K562 (cell line): ENCODE data around the gene CPA4. TPM values are rescaled to one million over a fixed set of nuclear protein-coding genes. Genes with fewer than 3 reads are reported as not detected.

Source experiments
- ATAC-seq: fragments of 200-7000 bp; cut with Tn5 transposase; 3 replicates; pipeline ENCODE4 v1.9.1; 2020; ENCODE audit warnings: moderate library complexity
- BruUV-seq: library from RNA; stranded (reverse); fragments of 400-500 nt; replicated peaks from 2 replicates; lab custom pipeline; 2021; lab: Mats Ljungman, UMichigan
- CTCF ChIA-PET: fragments of 300-600 bp; formaldehyde crosslinking; extraction: SDS; loops from one replicate; lab custom pipeline; 2021; ENCODE audit warnings: low intra/inter-chr PET ratio; lab: Yijun Ruan, JAX
- POLR2A ChIA-PET: fragments of 300-600, 350-650 bp; sonication (Branson Sonifier 250); formaldehyde crosslinking; extraction: SDS; loops from one replicate; lab custom pipeline; 2021; ENCODE audit warnings: antibody characterized with exemption, inconsistent platforms; lab: Yijun Ruan, JAX
- DNase-seq, 4 experiments: peaks; one replicate each; pipeline versions ENCODE4 v3.0.0 to v3.0.0-alpha.2; 2011 to 2018; ENCODE audit warnings: low spot score in 3 of 4, mixed read lengths in 3 of 4; ENCODE audit errors: extremely low read depth in 1 of 4
- FAIRE-seq: peaks from 2 replicates; lab custom pipeline; 2011; peaks lifted over from hg19 to GRCh38; lab: Jason Lieb, UNC
- H2AFZ ChIP-seq: 2 replicates; pipeline ENCODE4 v1.6.0; 2011; ENCODE audit warnings: low read depth, low read length, control low read depth, inconsistent platforms
- H3K27ac ChIP-seq: fragments of 200-600 bp; 3 replicates; pipeline ENCODE4 v1.8.0; 2011; ENCODE audit warnings: low read depth, mild to moderate bottlenecking, control low read depth, inconsistent platforms, low read length, moderate library complexity, mixed read lengths; ENCODE audit errors: extremely low read depth
- H3K27me3 ChIP-seq, 2 experiments: fragments of 300-600 bp in 1 of 2; 2 replicates in 1 of 2; 3 replicates in 1 of 2; pipeline versions ENCODE4 v1.6.0 to v1.8.0; 2011; ENCODE audit warnings: inconsistent platforms in 2 of 2, low read length in 2 of 2, mild to moderate bottlenecking in 1 of 2, mixed read lengths in 1 of 2, moderate library complexity in 1 of 2; ENCODE audit not compliant: control insufficient read depth in 2 of 2, insufficient read depth in 2 of 2
- H3K36me3 ChIP-seq: fragments of 300-600 bp; 3 replicates; pipeline ENCODE4 v1.8.0; 2011; ENCODE audit warnings: mild to moderate bottlenecking, low read length, inconsistent platforms; ENCODE audit not compliant: control insufficient read depth, insufficient read depth
- H3K4me1 ChIP-seq, 2 experiments: fragments of 200-600 bp in 1 of 2; replicated peaks in 1 of 2; 2 replicates in 1 of 2; 3 replicates in 1 of 2; pipeline versions ENCODE4 v1.5.1 to v1.8.0; 2011; ENCODE audit warnings: inconsistent platforms in 2 of 2, low read length in 2 of 2, mild to moderate bottlenecking in 1 of 2, mixed read lengths in 1 of 2, moderate library complexity in 1 of 2; ENCODE audit not compliant: control insufficient read depth in 2 of 2, insufficient read depth in 2 of 2
- H3K4me2 ChIP-seq: 2 replicates; pipeline ENCODE4 v1.6.1; 2011; ENCODE audit warnings: low read length, control low read depth, inconsistent platforms, mixed read lengths; ENCODE audit not compliant: insufficient read depth
- H3K4me3 ChIP-seq: fragments of 200-600 bp; sonication (generic), shearing (Covaris generic); 2 replicates; pipeline ENCODE4 v1.5.1; 2016; ENCODE audit warnings: control low read depth, inconsistent platforms
- H3K79me2 ChIP-seq: fragments of 200-600 bp; 3 replicates; pipeline ENCODE4 v1.8.0; 2011; ENCODE audit warnings: low read length, inconsistent platforms; ENCODE audit not compliant: control insufficient read depth, insufficient read depth
- H3K9ac ChIP-seq, 2 experiments: 2 replicates each; pipeline versions ENCODE4 v1.6.0 to v1.6.1; 2011; ENCODE audit warnings: low read depth in 2 of 2, low read length in 2 of 2, control low read depth in 1 of 2, inconsistent platforms in 1 of 2, mild to moderate bottlenecking in 1 of 2, mixed read lengths in 1 of 2; ENCODE audit not compliant: insufficient read depth in 1 of 2
- H3K9me1 ChIP-seq: one replicate; pipeline ENCODE4 v1.6.0; 2011; ENCODE audit warnings: inconsistent platforms, mild to moderate bottlenecking, low read length, moderate library complexity; ENCODE audit not compliant: control insufficient read depth, insufficient read depth
- H3K9me3 ChIP-seq: replicated peaks from 2 replicates; pipeline ENCODE4 v1.5.1; 2011; ENCODE audit warnings: low read depth, low read length, inconsistent platforms; ENCODE audit not compliant: control insufficient read depth, insufficient read depth
- H4K20me1 ChIP-seq: replicated peaks from 2 replicates; pipeline ENCODE4 v1.6.1; 2011; ENCODE audit warnings: low read length, inconsistent platforms, mixed read lengths; ENCODE audit not compliant: control insufficient read depth, insufficient read depth
- CREB5 ChIP-seq: fragments of 250-450 bp; sonication (Bioruptor Pico); IDR thresholded peaks from 2 replicates; pipeline ENCODE4 v1.5.0; 2020; ENCODE audit warnings: mild to moderate bottlenecking
- E2F1 ChIP-seq: sonication (generic); formaldehyde crosslinking; IDR thresholded peaks from 2 replicates; pipeline ENCODE4 v1.8.1; 2023; ENCODE audit warnings: mild to moderate bottlenecking, missing genetic modification reagents, moderate library complexity
- EP400 ChIP-seq: fragments of 450-650 bp; IDR thresholded peaks from 2 replicates; pipeline ENCODE4 v1.6.1; 2017; ENCODE audit warnings: antibody characterized with exemption, mild to moderate bottlenecking, moderate library complexity
- MAFK ChIP-seq: IDR thresholded peaks from 2 replicates; pipeline ENCODE4 v1.6.1; 2011; ENCODE audit warnings: low read length, improper control_type of control experiment
- MTA3 ChIP-seq: fragments of 450-650 bp; formaldehyde crosslinking; IDR thresholded peaks from 2 replicates; pipeline ENCODE4 v1.6.1; 2017; ENCODE audit warnings: mild to moderate bottlenecking, borderline replicate concordance
- NCOA6 ChIP-seq: fragments of 450-650 bp; IDR thresholded peaks from 2 replicates; pipeline ENCODE4 v1.6.1; 2017; ENCODE audit warnings: mild to moderate bottlenecking
- PBX2 ChIP-seq, 2 experiments: IDR thresholded peaks in 1 of 2; conservative IDR thresholded peaks in 1 of 2; 2 replicates each; pipeline ENCODE4 v1.6.1; 2016; ENCODE audit warnings: low read depth in 2 of 2, mild to moderate bottlenecking in 1 of 2, missing compliant biosample characterization in 1 of 2, missing genetic modification characterization in 1 of 2, moderate library complexity in 1 of 2
- RBM39 ChIP-seq: fragments of 200-400 bp; formaldehyde crosslinking; optimal IDR thresholded peaks from 2 replicates; pipeline ENCODE3; 2018; ENCODE audit warnings: low read depth, low read length
- RHOXF2B ChIP-seq: fragments of 250-450 bp; sonication (Bioruptor Pico); conservative IDR thresholded peaks from 2 replicates; pipeline ENCODE4 v1.5.1; 2021
- SLC30A9 ChIP-seq: fragments of 250-450 bp; sonication (Bioruptor Pico); IDR thresholded peaks from 2 replicates; pipeline ENCODE4 v1.8.0; 2022; ENCODE audit warnings: mild to moderate bottlenecking, moderate library complexity
- SREBF2 ChIP-seq: sonication (generic); formaldehyde crosslinking; IDR thresholded peaks from 2 replicates; pipeline ENCODE4 v1.4.0; 2020; ENCODE audit warnings: mild to moderate bottlenecking, missing genetic modification reagents
- TEAD1 ChIP-seq, 2 experiments: fragments of 450-650 bp in 1 of 2; sonication (generic) in 1 of 2; formaldehyde crosslinking; IDR thresholded peaks; 2 replicates each; pipeline versions ENCODE4 v1.4.0 to v1.8.0; 2020 to 2022; ENCODE audit warnings: mild to moderate bottlenecking in 2 of 2, missing genetic modification reagents in 1 of 2
- ZNF165 ChIP-seq: fragments of 250-450 bp; sonication (Bioruptor Pico); IDR thresholded peaks from 2 replicates; pipeline ENCODE4 v1.4.0; 2020; ENCODE audit warnings: borderline replicate concordance
- ZNF311 ChIP-seq: fragments of 250-450 bp; sonication (Bioruptor Pico); IDR thresholded peaks from 2 replicates; pipeline ENCODE4 v1.4.0; 2020; ENCODE audit warnings: mild to moderate bottlenecking, moderate library complexity
- WGBS: fragments of 100-300 bp; shearing (Covaris generic); methylation state at CpG from one replicate; pipeline ENCODE4 v1.1.6; 2016; ENCODE audit warnings: low coverage, mixed read lengths; ENCODE audit not compliant: insufficient coverage; ENCODE audit errors: missing lambda C conversion rate; 5-methylcytosine and 5-hydroxymethylcytosine counted together
- in situ Hi-C: fragments of 300-500 bp; cut with MboI; formaldehyde crosslinking; loops from 4 replicates; pipeline ENCODE4 v1.15.0; 2018; ENCODE audit warnings: inconsistent platforms, mixed read lengths
- intact Hi-C: fragments of 100-400 bp; cut with micrococcal nuclease; formaldehyde crosslinking; loops from 2 replicates; pipeline ENCODE4 v1.14.2; 2022
- polyA plus RNA-seq, 8 experiments: library from polyadenylated mRNA; depleted of rRNA in 4 of 8; stranded (reverse) in 5 of 8; unstranded in 3 of 8; fragments of >200 nt; fragmentation: Nextera tagmentation in 2 of 8; fragmentation: Illumina TruSeq in 1 of 8; extraction: Ambion mirVana in 2 of 8; extraction: Trizol in 1 of 8; gene quantifications; 2 replicates each; pipeline versions ENCODE4 v1.2.1 to v1.2.3, GENCODE V29; 2011 to 2014; ENCODE audit warnings: inconsistent platforms in 1 of 8, missing spikeins in 1 of 8
- total RNA-seq, 7 experiments: library from RNA; depleted of rRNA in 6 of 7; stranded (reverse); fragments of >200 nt in 6 of 7; fragmentation: Illumina TruSeq in 2 of 7; extraction: Trizol in 2 of 7; gene quantifications; 2 replicates each; pipeline versions ENCODE4 v1.2.1 to v1.2.3, GENCODE V29; 2011 to 2021; ENCODE audit warnings: low replicate concordance in 1 of 7
- TF ChIP-seq, protein P1 (sequence below): fragments of 200-800 bp; sonication (Bioruptor generic); IDR thresholded peaks from 2 replicates; pipeline ENCODE4 v1.6.1; 2017; ENCODE audit warnings: missing genetic modification characterization, missing compliant biosample characterization

CPA4 gene
- total and polyA plus RNA-seq, 9 of the 15 experiments (the other 6 are each of a cell fraction or from before 2014, with no cell fraction given): not detected

GRCh38 chr7:130345136-130345535 lies 52.2 kb downstream of the CPA4 start:
- ChIA-PET POLR2A (interaction anchor here (0.8 to 1.4 kb wide), 5 partner anchors 9 to 36 kb away, joined by 3 to 6 read pairs (median 5); no protein-coding TSS in a partner anchor), CTCF (no interaction called here)
- Histone ChIP-seq H3K27me3 (peaks cover 40 to 53% of the 10 kb centered on the region in 2 experiments), H3K4me2 (peak overlapping the region; percentile 24; the same call in 1 of the 2 replicates), H3K27ac (no peak overlapping the region), H3K79me2 (no peaks in the 10 kb centered on the region), H3K9ac (no peak overlapping the region), H3K4me1 (0 out of 5 replicates have a peak, but pooled peaks cover 0 to 3% of the 10 kb centered on the region in 2 experiments), H4K20me1 (no peaks in the 10 kb centered on the region), H2AFZ (no peak overlapping the region), H3K36me3 (no peaks in the 10 kb centered on the region), H3K4me3 (no peak overlapping the region), H3K9me1 (no peaks in the 10 kb centered on the region), H3K9me3 (no peaks in the 10 kb centered on the region)
- ATAC-seq: no peak
- in situ Hi-C loops: no loop called here
- no peak for DNase-seq
- intact Hi-C loops: no loop called here
- under 1% methylated on average over 8 of the region's 8 CpGs for WGBS
- no peak for FAIRE-seq
- BruUV-seq: no TSS peak
- TF ChIP-seq E2F1 (no peak), ZNF165 (no peak), SREBF2 (CRISPR knock-in tag) (no peak), SLC30A9 (no peak), TEAD1 (CRISPR knock-in tag; IDR thresholded peaks at IDR 0.05) (no peak), MAFK (no peak), CREB5 (CRISPR knock-in tag) (no peak), EP400 (no peak), RBM39 (no peak), RHOXF2B (CRISPR knock-in tag) (no peak), NCOA6 (no peak), PBX2 (CRISPR knock-in tag; IDR thresholded peaks at IDR 0.05; ENCODE audit: low read depth) (no peak), PBX2 (tag; conservative IDR thresholded peaks at IDR 0.05; ENCODE audit: low read depth) (no peak), ZNF311 (CRISPR knock-in tag) (no peak), MTA3 (no peak)
- TF ChIP-seq, protein P1, sequence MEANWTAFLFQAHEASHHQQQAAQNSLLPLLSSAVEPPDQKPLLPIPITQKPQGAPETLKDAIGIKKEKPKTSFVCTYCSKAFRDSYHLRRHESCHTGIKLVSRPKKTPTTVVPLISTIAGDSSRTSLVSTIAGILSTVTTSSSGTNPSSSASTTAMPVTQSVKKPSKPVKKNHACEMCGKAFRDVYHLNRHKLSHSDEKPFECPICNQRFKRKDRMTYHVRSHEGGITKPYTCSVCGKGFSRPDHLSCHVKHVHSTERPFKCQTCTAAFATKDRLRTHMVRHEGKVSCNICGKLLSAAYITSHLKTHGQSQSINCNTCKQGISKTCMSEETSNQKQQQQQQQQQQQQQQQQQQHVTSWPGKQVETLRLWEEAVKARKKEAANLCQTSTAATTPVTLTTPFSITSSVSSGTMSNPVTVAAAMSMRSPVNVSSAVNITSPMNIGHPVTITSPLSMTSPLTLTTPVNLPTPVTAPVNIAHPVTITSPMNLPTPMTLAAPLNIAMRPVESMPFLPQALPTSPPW (CRISPR knock-in tag): no peak
